Peyer's patch (tissue), 4 donors: ENCODE data around the gene SLC25A26. TPM values are rescaled to one million over a fixed set of nuclear protein-coding genes. Genes with fewer than 3 reads are reported as not detected.

Experiments used
- DNase-seq, 3 donors: peaks; one replicate each; pipeline ENCODE4 v3.0.0-alpha.2; 2017 to 2019
- H3K27ac ChIP-seq, 4 donors: fragments of 200-600 bp; sonication (generic); one replicate each; pipeline ENCODE4 v1.5.1; 2016 to 2019
- H3K27me3 ChIP-seq, 2 donors: fragments of 200-600 bp; sonication (generic); one replicate each; pipeline ENCODE4 v1.5.1; 2019
- H3K36me3 ChIP-seq, 3 donors: fragments of 200-600 bp; sonication (generic); one replicate each; pipeline ENCODE4 v1.5.1; 2016 to 2019
- H3K4me1 ChIP-seq, 4 donors: fragments of 200-600 bp; sonication (generic); one replicate each; pipeline ENCODE4 v1.5.1; 2016 to 2019
- H3K4me3 ChIP-seq, 4 donors: fragments of 200-600 bp; sonication (generic); 1 replicate in 3 of 4; 2 replicates in 1 of 4; pipeline ENCODE4 v1.5.1; 2016 to 2019; ENCODE audit warnings: mild to moderate bottlenecking in 1 of 4
- H3K9me3 ChIP-seq, 4 donors: fragments of 200-600 bp; sonication (generic); one replicate each; pipeline ENCODE4 v1.5.1; 2016 to 2019; ENCODE audit warnings: mild to moderate bottlenecking in 1 of 4
- CTCF ChIP-seq, 6 experiments: fragments of 450-650 bp in 4 of 6; fragments of 200-600 bp in 2 of 6; sonication (generic) in 1 of 6; IDR thresholded peaks; one replicate each; pipeline ENCODE4 v1.5.1; 2017 to 2019; ENCODE audit warnings: antibody characterized with exemption in 6 of 6, mild to moderate bottlenecking in 3 of 6, moderate library complexity in 1 of 6
- POLR2A ChIP-seq, 2 donors: fragments of 450-650 bp; IDR thresholded peaks; one replicate each; pipeline ENCODE4 v1.5.1; 2017; ENCODE audit warnings: antibody characterized with exemption in 2 of 2, mild to moderate bottlenecking in 2 of 2, moderate library complexity in 2 of 2
- total RNA-seq, 4 donors: library from RNA; depleted of rRNA; stranded (reverse); fragments of >200 nt; gene quantifications; one replicate each; pipeline ENCODE4 v1.1.0, GENCODE V29; 2016

SLC25A26 gene
- total RNA-seq, 4 donors from 2014 or later = 11.9 to 28.9 (median 17.7) TPM

DNA sequence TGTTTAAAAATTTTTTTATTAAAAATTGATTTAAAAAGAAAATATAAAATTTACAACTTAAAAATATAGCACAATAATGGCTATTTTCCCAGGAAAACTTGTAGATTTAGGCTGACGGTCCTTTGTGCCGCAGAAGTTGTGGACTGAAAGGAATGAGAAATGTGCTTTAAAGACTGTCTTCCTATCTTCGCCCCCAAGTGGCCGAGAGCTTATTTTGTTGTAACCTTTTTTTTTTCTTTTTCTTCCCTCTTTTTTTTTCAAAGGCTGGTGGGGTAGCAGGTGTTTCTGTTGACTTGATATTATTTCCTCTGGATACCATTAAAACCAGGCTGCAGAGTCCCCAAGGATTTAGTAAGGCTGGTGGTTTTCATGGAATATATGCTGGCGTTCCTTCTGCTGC, 15.5 kb downstream of the SLC25A26 start:
- Histone ChIP-seq H3K4me1 (no peaks in the 10 kb centered on the region), H3K27me3 (no peaks in the 10 kb centered on the region), H3K36me3 (peaks cover 0 to 4% (median 0%) of the 10 kb centered on the region in 3 donors), H3K4me3 (no peak overlapping the region), H3K9me3 (no peaks in the 10 kb centered on the region), H3K27ac (no peak overlapping the region)
- DNase-seq = no peak
- TF ChIP-seq POLR2A (IDR thresholded peaks at IDR 0.05) (no peak), CTCF (IDR thresholded peaks at IDR 0.05) (no peak)

DNA sequence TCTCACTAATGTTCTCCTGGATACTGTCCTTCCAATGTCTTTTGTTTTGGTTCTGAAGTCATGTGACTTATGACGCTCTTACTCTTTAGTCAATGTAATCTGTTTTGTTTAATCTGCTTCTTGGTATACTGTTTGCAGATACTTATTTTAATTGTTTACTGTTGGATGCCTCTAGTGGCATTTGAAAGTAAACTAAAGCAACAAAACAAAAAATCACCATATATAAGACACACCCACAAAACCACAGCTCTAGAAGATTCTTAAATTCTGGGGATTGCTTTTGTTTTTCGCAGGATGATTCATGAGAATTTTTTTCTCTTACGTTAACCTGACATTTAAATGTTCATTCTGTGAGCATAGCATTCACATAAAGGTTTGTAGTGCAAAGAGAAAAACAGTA, 16.8 kb downstream of the SLC25A26 start:
- Histone ChIP-seq H3K9me3 (no peaks in the 10 kb centered on the region), H3K4me3 (no peak overlapping the region), H3K27ac (no peak overlapping the region), H3K27me3 (no peaks in the 10 kb centered on the region), H3K4me1 (no peaks in the 10 kb centered on the region), H3K36me3 (peaks cover 0 to 4% (median 0%) of the 10 kb centered on the region in 3 donors)
- no peak for DNase-seq
- TF ChIP-seq POLR2A (IDR thresholded peaks at IDR 0.05) (no peak), CTCF (IDR thresholded peaks at IDR 0.05) (no peak)

DNA sequence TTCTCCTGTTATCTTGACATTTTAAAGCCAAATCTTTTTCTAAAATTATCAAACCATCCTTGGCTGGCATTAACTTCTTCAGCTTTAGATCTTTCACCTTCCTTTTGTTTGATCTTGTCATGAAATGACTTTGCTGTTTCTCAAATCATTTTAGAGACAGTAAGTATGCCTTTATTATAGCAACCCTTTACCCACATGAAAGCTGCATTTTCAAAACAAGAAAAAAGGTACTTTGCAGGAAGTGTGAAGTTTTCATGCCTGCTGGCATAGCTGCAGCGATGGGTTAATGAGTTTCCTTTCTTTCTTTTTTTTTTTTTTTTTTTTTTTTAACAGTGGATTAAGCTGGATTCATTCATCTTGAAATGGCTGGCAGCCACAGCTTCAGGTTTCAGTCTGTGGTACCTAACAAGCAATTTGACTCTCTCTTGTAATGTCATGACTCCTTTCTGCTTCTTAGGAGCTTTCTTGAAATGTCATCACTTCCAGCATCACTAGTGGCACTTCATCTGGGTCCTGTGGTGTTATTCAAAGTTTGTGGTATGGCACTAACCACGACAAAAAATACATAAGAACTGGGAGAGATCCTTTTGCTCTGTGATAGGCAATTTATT, 18.8 kb downstream of the SLC25A26 start:
- Histone ChIP-seq H3K27ac (no peak overlapping the region), H3K4me3 (no peak overlapping the region), H3K36me3 (peaks cover 0 to 17% (median 0%) of the 10 kb centered on the region in 3 donors), H3K9me3 (no peaks in the 10 kb centered on the region), H3K27me3 (no peaks in the 10 kb centered on the region), H3K4me1 (no peaks in the 10 kb centered on the region)
- TF ChIP-seq POLR2A (IDR thresholded peaks at IDR 0.05) = no peak
- no peak for TF ChIP-seq CTCF (IDR thresholded peaks at IDR 0.05)
- no peak for DNase-seq

DNA sequence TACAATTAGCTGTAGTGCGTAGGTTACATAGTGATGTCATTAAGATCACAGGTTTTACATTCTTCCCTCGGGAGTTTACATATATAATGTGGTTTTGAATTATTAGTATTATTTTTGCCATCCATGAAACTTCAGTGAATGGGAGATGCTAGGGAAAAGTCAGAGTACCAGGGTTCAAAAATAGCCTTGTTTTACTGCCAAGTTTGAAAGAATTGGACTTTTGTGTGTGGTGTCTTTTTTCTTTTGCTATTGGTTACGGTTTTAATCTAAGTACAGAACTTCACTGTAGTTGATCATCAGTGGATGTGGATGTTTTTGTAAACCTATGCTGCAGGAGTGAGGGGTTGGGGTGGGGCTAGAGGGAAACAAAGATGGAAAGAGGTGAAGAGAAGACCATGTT, 20.7 kb downstream of the SLC25A26 start:
- no peak for DNase-seq
- Histone ChIP-seq H3K36me3 (peaks cover 0 to 22% (median 0%) of the 10 kb centered on the region in 3 donors), H3K27me3 (no peaks in the 10 kb centered on the region), H3K9me3 (no peaks in the 10 kb centered on the region), H3K27ac (no peak overlapping the region), H3K4me1 (no peaks in the 10 kb centered on the region), H3K4me3 (no peak overlapping the region)
- TF ChIP-seq CTCF (IDR thresholded peaks at IDR 0.05) = no peak
- TF ChIP-seq POLR2A (IDR thresholded peaks at IDR 0.05) = no peak

- H3K4me3 ChIP-seq = no peak overlapping the region
- no peak for DNase-seq
- H3K36me3 ChIP-seq = peaks cover 0 to 22% (median 0%) of the 10 kb centered on the region in 3 donors
- no peaks in the 10 kb centered on the region for H3K27me3 ChIP-seq
- no peaks in the 10 kb centered on the region for H3K4me1 ChIP-seq
- no peak overlapping the region for H3K27ac ChIP-seq
- H3K9me3 ChIP-seq = no peaks in the 10 kb centered on the region
- TF ChIP-seq POLR2A (IDR thresholded peaks at IDR 0.05) (no peak), CTCF (IDR thresholded peaks at IDR 0.05) (no peak)
Observed at GRCh38 chr3:66242788-66243464, 22.1 kb downstream of the SLC25A26 start.
